Stimulated activated CD8-positive, alpha-beta memory T cell treated with anti-CD3 and anti-CD28 coated beads, Interleukin-7, amount 100 ng/mL, for 1 hour (primary cell): ENCODE data around the gene ANKAR.
"Not testable (repeated sequence)": the region's sequence is repeated elsewhere in the genome, so short reads cannot be mapped to it uniquely, and the experiment has no call there.

Experiments used
- DNase-seq, 2 donors: peaks; one replicate each; pipeline ENCODE4 v3.0.0-alpha.2; 2020; ENCODE audit warnings: low read depth in 2 of 2

ANKAR gene

DNA sequence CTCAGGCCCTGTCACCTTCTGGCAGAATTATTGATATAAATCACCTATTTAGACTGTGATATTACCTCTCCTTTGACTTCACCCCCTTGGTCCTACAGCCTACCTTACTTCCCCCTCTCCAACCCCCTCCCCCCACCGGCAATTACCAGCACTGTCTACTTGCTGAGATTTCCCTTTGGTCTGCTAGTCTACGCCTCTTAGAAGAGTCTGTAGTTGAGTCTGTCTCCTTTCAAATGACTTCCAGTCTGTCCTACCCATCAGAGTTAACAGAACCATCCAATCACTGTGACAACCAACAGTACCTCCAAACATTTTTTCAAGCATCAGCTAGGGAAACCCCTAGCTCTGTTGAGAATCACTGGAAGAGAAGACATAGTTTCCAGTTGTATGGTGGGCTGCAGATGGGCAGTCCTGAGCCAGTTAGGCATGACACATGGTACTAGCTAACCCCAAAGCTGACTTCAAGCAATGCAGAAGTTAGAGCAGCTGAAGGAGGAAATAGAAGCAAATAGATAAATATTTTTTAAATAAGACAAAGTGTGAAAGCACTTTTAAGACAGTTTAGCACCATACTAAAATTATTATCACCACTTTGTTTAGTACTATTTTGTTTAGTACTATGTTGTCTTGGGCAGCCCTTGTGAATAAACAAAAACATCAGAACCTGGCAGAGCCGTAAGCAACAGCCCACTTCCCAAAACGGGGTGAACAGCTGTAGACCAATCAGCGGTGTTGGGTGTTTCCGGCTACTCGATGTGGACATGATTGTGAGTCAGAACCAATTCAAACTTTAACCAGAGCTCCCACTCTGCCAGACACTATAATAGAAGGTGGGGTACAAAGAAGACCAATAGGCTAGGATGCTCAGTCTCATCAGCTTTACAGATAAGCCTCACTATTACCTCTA is 15.9 kb upstream of the ANKAR start:
- no peak for DNase-seq

DNA sequence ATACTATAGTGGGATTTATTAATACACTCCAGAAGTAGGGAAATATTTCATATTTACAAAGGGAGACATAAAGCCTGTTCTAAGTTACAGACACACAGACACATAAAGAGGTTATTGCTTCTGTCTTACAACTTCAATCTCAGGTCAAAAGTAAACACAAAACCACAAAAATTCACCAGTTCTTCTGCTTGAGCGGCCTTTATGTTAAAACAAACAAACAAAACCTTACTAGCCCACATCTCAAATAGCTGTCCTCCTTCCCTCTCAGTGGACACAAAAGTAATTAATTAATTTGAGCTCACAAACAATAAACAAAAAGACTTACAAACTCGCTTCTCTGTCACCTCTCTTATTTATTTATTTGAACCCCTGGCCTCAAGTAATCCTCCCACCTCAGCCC is 14.7 kb upstream of the ANKAR start:
- DNase-seq = no peak

DNA sequence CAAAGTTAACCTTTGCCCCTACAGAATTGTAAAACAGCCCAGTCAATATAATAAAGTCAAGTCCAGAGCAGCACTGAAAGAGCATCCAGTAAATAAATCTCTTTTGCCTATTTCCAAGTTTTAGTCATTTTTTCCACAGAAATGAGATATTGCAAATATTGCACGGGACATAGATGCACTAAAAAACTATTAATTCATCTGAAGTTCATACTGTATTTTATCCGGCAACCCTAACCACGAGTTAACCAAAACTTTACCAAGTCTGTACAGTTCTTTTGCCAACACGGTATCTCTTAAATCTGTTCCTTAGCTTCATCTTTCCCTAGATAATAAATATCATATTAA is 13.7 kb upstream of the ANKAR start:
- no peak for DNase-seq

- peak; percentile 97 for DNase-seq
Observed at GRCh38 chr2:189661148-189661956, 13.1 kb upstream of the ANKAR start, which contains the start of gene ASNSD1. ASNSD1 (plus strand) TSS chr2:189661459; CDS start chr2:189666133, 4,674 bp downstream.

DNA sequence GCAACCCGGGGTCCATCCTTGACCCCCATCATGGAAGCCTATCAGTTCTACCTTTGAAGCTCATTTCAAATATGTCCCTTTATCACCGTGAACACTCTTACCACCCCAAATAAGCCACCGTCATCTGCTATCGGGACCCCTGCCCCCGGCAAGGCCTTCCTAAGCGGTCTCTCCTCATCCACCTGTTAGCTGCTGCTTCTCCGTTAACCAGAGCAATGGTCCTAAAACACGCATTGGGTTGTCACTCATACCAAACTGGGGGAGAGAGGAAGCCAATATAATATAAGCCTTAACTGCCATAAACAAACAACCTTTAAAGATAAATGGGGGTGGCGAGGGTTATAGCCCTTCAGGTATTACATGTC is 12.5 kb upstream of the ANKAR start:
- DNase-seq = no peak

DNA sequence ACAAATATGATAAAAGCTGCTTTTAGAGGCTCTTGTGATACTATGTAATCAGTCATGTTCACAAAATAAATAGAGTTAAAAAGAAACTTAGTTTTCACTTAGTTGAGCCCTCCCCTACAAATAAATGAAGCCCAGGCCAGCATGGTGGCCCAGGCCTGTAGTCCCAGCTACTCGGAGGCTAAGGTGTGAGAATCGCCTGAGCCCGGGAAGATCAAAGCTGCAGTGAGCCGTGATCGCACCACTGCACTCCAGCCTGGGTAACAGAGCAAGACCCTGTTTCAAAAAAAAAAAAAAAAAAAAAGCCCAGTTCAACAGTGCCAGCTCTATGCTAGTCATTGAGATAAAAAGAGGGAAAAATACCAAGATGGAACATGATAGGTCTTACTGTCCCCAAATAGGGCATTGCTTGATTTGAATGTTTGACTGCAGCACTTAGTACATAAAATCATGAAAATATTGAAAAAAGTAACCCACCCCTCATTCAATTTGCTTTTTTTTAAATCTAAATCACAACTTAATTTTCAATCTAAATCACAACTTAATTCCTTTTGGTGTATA is 11.7 kb upstream of the ANKAR start:
- no peak for DNase-seq

- not testable (repeated sequence) for DNase-seq
Observed at GRCh38 chr2:189663319-189663718, 11.2 kb upstream of the ANKAR start.

GRCh38 chr2:189669913-189670312 is 4.6 kb upstream of the ANKAR start:
- DNase-seq = no peak

- DNase-seq = no peak
Observed at GRCh38 chr2:189673661-189674373, 653 bp upstream of the ANKAR start.

GRCh38 chr2:189676471-189676870 is 2.0 kb downstream of the ANKAR start:
- DNase-seq = no peak

GRCh38 chr2:189679226-189679625 is 4.8 kb downstream of the ANKAR start:
- DNase-seq = no peak

GRCh38 chr2:189681203-189681602 is 6.7 kb downstream of the ANKAR start:
- DNase-seq = no peak

DNA sequence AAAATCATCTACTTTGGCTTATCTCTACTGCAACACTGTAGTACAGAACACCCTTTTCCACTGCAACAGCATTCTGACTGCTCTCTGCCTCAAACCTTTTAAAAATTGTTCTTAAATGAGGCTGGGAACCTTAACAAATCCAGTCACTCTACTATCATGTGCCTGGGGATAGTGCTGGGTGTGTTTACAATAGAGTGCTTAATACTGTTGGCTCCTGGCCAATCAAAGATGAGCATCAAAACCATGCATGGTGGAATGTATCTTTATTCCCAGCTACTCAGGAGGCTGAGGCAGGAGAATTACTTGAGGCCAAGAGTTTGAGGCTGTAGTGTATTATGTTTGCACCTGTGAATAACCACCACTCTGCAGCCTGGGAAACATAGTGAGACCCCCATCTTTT is 7.4 kb downstream of the ANKAR start:
- DNase-seq = no peak

DNA sequence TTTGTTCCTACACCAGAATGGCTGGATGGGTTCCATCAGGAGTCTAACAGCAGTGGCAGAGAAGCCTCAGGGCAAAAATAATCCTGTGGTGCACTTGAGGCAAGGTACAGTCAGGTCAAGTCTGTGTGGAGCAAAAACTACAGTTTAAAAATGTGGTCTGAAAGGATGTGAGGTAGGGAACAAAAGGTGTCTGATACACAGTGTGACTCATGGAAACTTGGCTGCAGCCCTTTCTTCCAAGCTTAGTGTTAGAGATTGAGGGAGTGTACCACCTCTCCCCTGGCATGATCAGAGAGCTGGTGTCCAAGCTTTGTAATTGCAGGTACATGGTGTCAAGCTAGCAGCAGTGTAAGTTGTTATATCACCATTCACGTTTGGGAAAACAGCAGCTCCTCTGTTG is 8.9 kb downstream of the ANKAR start:
- DNase-seq = no peak

- no peak for DNase-seq
Observed at GRCh38 chr2:189684811-189685210, 10.3 kb downstream of the ANKAR start.

GRCh38 chr2:189685540-189686229 is 11.2 kb downstream of the ANKAR start:
- no peak for DNase-seq

DNA sequence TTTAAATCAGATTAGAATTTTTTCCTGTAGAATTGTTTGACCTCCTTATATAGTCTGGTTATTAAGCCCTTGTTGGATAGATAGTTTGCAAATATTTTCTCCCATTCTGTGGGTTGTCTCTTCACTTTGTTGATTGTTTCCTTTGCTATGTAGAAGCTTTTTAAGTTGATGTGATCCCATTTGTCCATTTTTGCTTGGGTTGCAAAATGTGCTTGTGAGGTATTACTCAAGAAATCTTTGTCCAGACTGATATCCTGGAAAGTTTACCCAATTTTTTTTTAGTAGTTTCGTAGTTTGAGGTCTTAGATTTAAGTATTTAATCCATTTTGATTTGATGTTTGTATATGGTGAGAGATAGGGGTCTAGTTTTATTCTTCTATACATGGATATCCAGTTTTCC is 13.3 kb downstream of the ANKAR start:
- not testable (repeated sequence) for DNase-seq

- no peak for DNase-seq
Observed at GRCh38 chr2:189696223-189696622, 21.8 kb downstream of the ANKAR start.

DNA sequence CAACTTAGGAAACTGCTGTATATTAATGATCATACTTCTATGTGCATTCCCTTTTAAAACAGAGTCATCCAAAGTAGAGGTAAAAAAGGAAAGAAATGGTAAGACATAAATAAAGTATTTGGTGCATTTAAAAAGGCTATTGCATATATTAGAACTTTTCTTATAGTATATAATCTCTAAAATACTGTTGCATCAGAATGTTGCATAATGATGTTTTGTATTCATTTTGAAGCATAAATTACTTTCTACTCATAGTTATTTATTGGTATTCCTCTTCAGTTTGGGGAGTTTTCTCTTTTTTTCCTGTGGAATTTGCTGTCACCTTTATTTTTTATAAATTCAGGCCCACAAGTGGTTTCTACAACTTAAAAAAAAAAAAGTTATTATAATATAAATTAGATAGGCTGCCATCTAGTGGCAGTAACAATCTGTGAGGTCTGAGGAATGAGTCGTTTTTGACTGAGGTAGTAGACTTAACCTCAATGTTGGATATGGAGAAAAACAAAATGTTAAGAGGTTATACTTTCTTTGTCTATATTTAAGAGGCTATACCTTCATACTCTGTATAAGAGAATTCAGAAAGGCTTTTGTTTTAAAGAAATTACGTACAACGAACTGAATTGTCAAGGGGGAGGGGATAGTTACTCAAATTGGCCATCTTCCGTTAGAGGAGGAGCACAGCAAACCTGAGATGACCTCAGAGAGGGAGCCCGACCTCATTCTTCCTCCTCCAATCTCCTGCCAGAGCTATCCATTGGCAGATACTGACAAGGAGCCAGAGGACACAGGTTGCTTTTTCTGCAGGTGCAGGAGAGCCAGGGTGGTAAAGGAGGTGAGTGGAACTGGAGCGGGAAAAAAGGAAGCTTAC is 23.8 kb downstream of the ANKAR start:
- DNase-seq = no peak

DNA sequence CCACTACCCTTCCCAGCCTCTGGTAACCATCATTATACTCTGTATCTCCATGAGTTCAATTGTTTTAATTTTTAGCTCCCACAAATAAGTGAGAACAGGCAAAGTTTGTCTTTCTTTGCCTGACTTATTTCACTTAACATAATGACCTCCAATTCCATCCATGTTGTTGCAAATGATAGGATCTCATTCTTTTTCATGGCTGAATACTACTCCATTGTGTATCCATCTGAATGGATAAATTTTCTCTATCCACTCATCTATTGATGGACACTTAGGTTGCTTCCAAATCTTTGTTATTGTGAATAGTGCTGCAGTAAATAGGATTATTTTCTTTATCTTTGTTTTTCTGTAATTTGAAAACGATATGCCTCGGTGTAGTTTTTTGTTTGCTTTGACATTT is 26.2 kb downstream of the ANKAR start:
- no peak for DNase-seq
